Measurements from ENCODE around the gene SRA1.

Gene SRA1

DNA sequence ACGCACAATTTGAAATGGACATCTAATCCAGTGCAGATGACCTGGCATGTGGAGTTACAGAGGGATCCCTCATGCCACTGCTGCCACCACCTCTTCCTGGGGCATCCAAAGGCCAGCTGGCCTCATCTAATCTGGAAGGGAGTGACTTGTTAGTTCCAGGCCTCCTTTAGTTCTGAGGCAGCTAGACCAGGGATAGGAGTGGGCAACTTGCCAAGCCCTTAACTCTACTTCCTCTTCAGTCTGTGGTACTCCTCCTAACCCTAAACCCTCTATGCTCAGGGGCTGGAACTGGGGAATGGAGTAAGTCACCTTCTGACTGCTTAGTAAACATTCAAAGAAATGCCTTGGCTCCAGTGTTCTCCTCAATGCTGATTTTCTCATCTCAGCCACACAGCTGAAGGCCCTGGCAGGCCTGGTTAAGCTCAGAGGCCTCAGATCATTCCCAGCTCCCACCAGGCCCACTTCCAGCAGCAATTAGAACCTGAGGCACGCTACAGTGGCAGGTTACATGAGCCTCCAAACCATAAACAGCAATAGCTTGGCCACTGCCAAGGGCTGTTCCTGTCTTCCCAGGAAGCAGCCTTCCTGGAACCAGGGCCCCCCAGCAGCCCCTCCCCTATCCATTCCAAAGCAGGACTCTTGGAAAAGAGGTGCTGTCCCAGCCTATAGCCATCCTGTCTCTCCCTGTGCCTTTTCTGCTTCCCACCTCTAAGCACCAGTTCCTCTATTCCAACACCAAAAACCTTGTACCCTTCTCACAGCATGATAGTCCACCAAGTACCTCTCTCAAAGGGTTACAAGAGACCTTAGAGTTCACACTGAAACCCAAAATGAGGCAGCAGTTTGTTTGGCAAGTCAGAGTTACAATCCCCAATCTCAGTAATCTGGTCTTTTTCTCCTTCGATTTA is 7.8 kb downstream of the SRA1 start:
- peak; percentile 20 for DNase-seq

GRCh38 chr5:140548791-140549190 is 8.5 kb downstream of the SRA1 start:
- DNase-seq: no peak

DNA sequence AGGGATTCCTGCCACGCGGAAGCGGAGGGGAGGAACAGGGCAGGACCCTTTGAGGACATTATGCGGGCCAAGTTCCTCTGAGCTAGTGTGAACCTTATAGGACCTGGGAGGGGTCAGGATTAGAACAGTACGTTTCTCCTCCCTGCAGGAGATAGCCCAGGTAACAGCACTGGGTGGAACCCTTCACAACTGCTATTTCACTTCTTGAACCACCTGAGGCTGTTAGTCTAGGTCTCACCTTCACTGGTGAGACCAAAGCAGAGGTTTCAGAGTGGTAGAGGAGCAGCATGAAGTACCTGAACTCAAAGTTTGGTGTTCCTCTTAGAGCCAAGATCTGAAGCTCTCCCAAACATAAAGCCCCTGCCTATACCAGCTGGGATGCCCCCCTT is 9.0 kb downstream of the SRA1 start:
- DNase-seq: no peak

GRCh38 chr5:140547508-140548299 is 9.6 kb downstream of the SRA1 start, which contains the start of gene EIF4EBP3:
Gene EIF4EBP3 (plus strand): TSS chr5:140547662. CDS start chr5:140547738, 76 bp downstream.
- peak; percentile 93 for DNase-seq

- no peak for DNase-seq
These were observed 10.3 kb downstream of the SRA1 start for GRCh38 chr5:140546851-140547507.

- DNase-seq: no peak
These were observed 11.7 kb downstream of the SRA1 start for GRCh38 chr5:140545606-140546005.

- no peak for DNase-seq
These were observed 12.3 kb downstream of the SRA1 start for GRCh38 chr5:140544986-140545385.

GRCh38 chr5:140542972-140543371 is 14.3 kb downstream of the SRA1 start:
- no peak for DNase-seq

DNA sequence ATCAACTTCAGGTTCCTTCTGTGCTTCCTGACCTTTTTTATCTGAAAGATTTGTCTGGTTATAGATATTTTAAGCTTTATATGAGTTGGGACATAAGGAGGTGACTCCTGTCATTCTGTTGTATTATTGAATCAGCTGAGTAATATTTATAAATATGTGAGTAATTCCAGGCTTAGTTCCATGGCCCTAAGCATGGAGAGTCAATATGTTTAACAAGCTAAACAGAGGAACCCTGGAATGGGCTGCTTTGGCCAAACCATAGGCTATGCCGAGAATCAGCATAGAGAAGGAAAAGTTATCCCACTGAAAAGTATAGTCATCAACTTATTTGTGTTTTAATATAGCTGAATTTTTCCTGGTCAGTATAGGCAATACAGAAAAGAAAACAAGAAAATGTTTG is 17.0 kb downstream of the SRA1 start:
- no peak for DNase-seq

GRCh38 chr5:140524003-140524402 is 33.3 kb downstream of the SRA1 start:
- DNase-seq: no peak

- DNase-seq: no peak
These were observed 44.1 kb downstream of the SRA1 start for GRCh38 chr5:140513124-140513523.

DNA sequence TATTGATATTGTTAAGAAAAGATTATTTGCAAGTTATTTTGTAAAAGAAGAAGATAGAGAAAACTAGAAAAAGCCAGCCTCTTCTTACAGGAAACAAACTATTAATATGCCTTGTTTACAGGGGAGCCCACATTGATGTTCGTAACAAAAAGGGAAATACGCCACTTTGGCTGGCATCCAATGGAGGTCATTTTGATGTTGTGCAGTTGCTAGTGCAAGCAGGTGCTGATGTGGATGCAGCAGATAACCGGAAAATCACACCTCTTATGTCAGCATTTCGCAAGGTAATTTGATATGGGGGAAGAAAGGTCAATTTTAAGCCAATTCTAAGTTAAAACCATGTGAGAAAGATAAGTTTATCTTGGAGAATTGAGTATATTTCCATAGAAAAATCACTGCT is 47.4 kb downstream of the SRA1 start:
- DNase-seq: no peak

GRCh38 chr5:140502834-140503233 is 54.4 kb downstream of the SRA1 start:
- no peak for DNase-seq

Measured in fibroblast of skin of scalp (primary cell).